Neural progenitor cell (in vitro differentiated cells): ENCODE data around the gene SPIN1. TPM values are rescaled to one million over a fixed set of nuclear protein-coding genes. Genes with fewer than 3 reads are reported as not detected.

ENCODE experiments used
- DNase-seq: peaks from one replicate; pipeline ENCODE4 v3.0.0-alpha.2; 2016; ENCODE audit warnings: low spot score
- H2AFZ ChIP-seq: fragments of 200-600 bp; sonication (generic); replicated peaks from 2 replicates; pipeline ENCODE4 v1.6.1; 2016; ENCODE audit warnings: antibody characterized with exemption
- H3F3A ChIP-seq: fragments of 200-600 bp; sonication (generic); 2 replicates; pipeline ENCODE4 v1.6.1; 2016; ENCODE audit warnings: antibody characterized with exemption, low read depth
- H3K27ac ChIP-seq: fragments of 200-600 bp; sonication (generic); 2 replicates; pipeline ENCODE4 v1.5.1; 2016; ENCODE audit warnings: mild to moderate bottlenecking
- H3K27me3 ChIP-seq: fragments of 200-600 bp; sonication (generic); 2 replicates; pipeline ENCODE4 v1.6.1; 2016; ENCODE audit warnings: mild to moderate bottlenecking, moderate library complexity
- H3K36me3 ChIP-seq: fragments of 200-600 bp; sonication (generic); 2 replicates; pipeline ENCODE4 v1.5.1; 2016
- H3K4me1 ChIP-seq: fragments of 200-600 bp; sonication (generic); 2 replicates; pipeline ENCODE4 v1.6.1; 2016; ENCODE audit warnings: mixed run types
- H3K4me2 ChIP-seq: fragments of 200-600 bp; sonication (generic); 2 replicates; pipeline ENCODE4 v1.6.1; 2016
- H3K4me3 ChIP-seq: fragments of 200-600 bp; sonication (generic); 2 replicates; pipeline ENCODE4 v1.5.1; 2016
- H3K79me2 ChIP-seq: fragments of 200-600 bp; sonication (generic); 2 replicates; pipeline ENCODE4 v1.6.1; 2016; ENCODE audit warnings: low read depth
- H3K9ac ChIP-seq: fragments of 200-600 bp; sonication (generic); 2 replicates; pipeline ENCODE4 v1.6.1; 2016
- H3K9me3 ChIP-seq: fragments of 200-600 bp; sonication (generic); 2 replicates; pipeline ENCODE4 v1.5.1; 2016; ENCODE audit warnings: low read depth
- H4K20me1 ChIP-seq: fragments of 200-600 bp; sonication (generic); 2 replicates; pipeline ENCODE4 v1.6.1; 2016; ENCODE audit warnings: low read depth
- H3K27ac Mint-ChIP-seq: 3 replicates; pipeline ENCODE4 v1.8.0; 2021; ENCODE audit warnings: mixed read lengths
- H3K27me3 Mint-ChIP-seq: 2 replicates; pipeline ENCODE4 v1.8.0; 2022; ENCODE audit warnings: low read depth, mild to moderate bottlenecking, inconsistent platforms, moderate library complexity, mixed read lengths; ENCODE audit not compliant: insufficient read depth
- H3K36me3 Mint-ChIP-seq: 3 replicates; pipeline ENCODE4 v1.8.0; 2021; ENCODE audit warnings: mixed read lengths
- H3K4me1 Mint-ChIP-seq: 3 replicates; pipeline ENCODE4 v1.8.0; 2021; ENCODE audit warnings: mixed read lengths
- H3K4me3 Mint-ChIP-seq: 3 replicates; pipeline ENCODE4 v1.8.0; 2021; ENCODE audit warnings: mild to moderate bottlenecking, moderate library complexity, mixed read lengths
- H3K9me3 Mint-ChIP-seq: 3 replicates; pipeline ENCODE4 v1.8.0; 2020; ENCODE audit warnings: mixed read lengths
- CTCF ChIP-seq: fragments of 200-600 bp; sonication (generic); IDR thresholded peaks from 2 replicates; pipeline ENCODE4 v1.5.1; 2017; ENCODE audit warnings: antibody characterized with exemption, mild to moderate bottlenecking
- EZH2 ChIP-seq: fragments of 200-600 bp; sonication (generic); IDR thresholded peaks from 2 replicates; pipeline ENCODE4 v1.6.1; 2017; ENCODE audit warnings: antibody characterized with exemption, mild to moderate bottlenecking, moderate library complexity
- EZH2phosphoT487 ChIP-seq: fragments of 200-600 bp; sonication (generic); IDR thresholded peaks from 2 replicates; pipeline ENCODE4 v1.6.1; 2017; ENCODE audit warnings: antibody characterized with exemption
- total RNA-seq: library from RNA; depleted of rRNA; stranded (reverse); fragments of >200 nt; gene quantifications from 2 replicates; pipeline ENCODE4 v1.2.3, GENCODE V29; 2015; ENCODE audit warnings: low replicate concordance

The SPIN1 gene
- total RNA-seq, 1 donor from 2014 or later, result 101 TPM

GRCh38 chr9:88522360-88522759 is 134.1 kb downstream of the SPIN1 start:
- H4K20me1 ChIP-seq, result no peaks in the 10 kb centered on the region
- no peaks in the 10 kb centered on the region for H3F3A ChIP-seq
- no peaks in the 10 kb centered on the region for H3K36me3 Mint-ChIP-seq
- H3K9ac ChIP-seq, result no peak overlapping the region
- no peak overlapping the region for H3K4me2 ChIP-seq
- H3K4me1 Mint-ChIP-seq, result peaks cover 9% of the 10 kb centered on the region
- no peak overlapping the region for H3K27ac Mint-ChIP-seq
- no peak overlapping the region for H3K4me3 Mint-ChIP-seq
- H3K4me3 ChIP-seq, result no peak overlapping the region
- no peaks in the 10 kb centered on the region for H3K9me3 Mint-ChIP-seq
- H3K27me3 Mint-ChIP-seq, result no peaks in the 10 kb centered on the region
- no peak overlapping the region for H3K27ac ChIP-seq
- peaks cover 6% of the 10 kb centered on the region for H3K4me1 ChIP-seq
- no peaks in the 10 kb centered on the region for H3K27me3 ChIP-seq
- no peaks in the 10 kb centered on the region for H3K9me3 ChIP-seq
- H2AFZ ChIP-seq, result no peak overlapping the region
- DNase-seq, result no peak
- H3K36me3 ChIP-seq, result no peaks in the 10 kb centered on the region
- no peak for TF ChIP-seq CTCF
- H3K79me2 ChIP-seq, result no peaks in the 10 kb centered on the region

DNA sequence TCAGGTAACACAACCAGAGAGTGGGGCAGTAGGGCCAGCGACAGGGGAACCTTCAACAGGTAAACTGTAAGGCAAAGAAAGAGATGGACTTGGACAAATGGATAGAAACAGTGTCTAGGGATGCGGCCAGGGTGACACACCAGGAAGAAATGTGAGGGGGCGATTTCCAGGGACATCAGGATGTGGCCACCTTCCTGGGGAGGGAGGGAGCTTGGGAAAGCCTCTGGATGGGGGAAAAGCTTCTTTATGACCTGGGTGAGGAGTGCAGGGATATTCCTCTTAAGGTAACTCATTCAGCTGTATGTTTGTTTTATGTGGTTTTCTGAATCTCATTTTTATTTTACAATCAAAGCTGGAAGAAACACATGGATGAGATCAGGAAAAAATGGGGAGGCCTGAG is 134.8 kb downstream of the SPIN1 start:
- H4K20me1 ChIP-seq, result no peaks in the 10 kb centered on the region
- no peak overlapping the region for H3K27ac ChIP-seq
- no peaks in the 10 kb centered on the region for H3K9me3 Mint-ChIP-seq
- H2AFZ ChIP-seq, result no peak overlapping the region
- no peak overlapping the region for H3K4me2 ChIP-seq
- no peaks in the 10 kb centered on the region for H3K36me3 ChIP-seq
- no peak overlapping the region for H3K4me3 ChIP-seq
- no peaks in the 10 kb centered on the region for H3K36me3 Mint-ChIP-seq
- peaks cover 11% of the 10 kb centered on the region for H3K4me1 Mint-ChIP-seq
- H3K27ac Mint-ChIP-seq, result no peak overlapping the region
- H3K9me3 ChIP-seq, result no peaks in the 10 kb centered on the region
- H3K27me3 Mint-ChIP-seq, result no peaks in the 10 kb centered on the region
- no peaks in the 10 kb centered on the region for H3K27me3 ChIP-seq
- H3F3A ChIP-seq, result no peaks in the 10 kb centered on the region
- TF ChIP-seq EZH2 (no peak), EZH2phosphoT487 (no peak), CTCF (no peak)
- no peak for DNase-seq
- peaks cover 6% of the 10 kb centered on the region for H3K4me1 ChIP-seq
- H3K9ac ChIP-seq, result no peak overlapping the region
- peak overlapping the region; percentile 15 for H3K4me3 Mint-ChIP-seq
- no peaks in the 10 kb centered on the region for H3K79me2 ChIP-seq

DNA sequence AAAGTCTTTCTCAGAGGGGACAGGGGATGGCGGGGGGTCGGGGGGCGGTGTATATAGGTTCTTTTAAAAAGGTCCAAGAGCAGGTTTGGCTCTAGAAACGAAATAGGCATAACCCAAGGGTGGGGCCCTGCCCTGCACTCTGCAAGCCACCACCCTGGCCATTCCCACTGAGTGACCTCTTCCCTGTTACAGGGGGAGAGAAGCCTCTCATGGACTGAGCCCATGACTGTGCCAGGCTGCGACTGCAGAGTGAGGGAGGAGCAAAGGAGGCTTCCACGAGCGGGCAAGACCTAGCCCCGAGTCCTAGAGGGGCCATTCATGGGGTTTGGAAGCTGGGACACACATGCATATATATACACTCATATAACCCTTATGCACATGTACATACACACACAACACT is 136.7 kb downstream of the SPIN1 start:
- Histone ChIP-seq H3K27me3 (no peaks in the 10 kb centered on the region), H3F3A (no peaks in the 10 kb centered on the region), H3K4me3 (no peak overlapping the region), H2AFZ (no peak overlapping the region), H3K36me3 (no peaks in the 10 kb centered on the region), H3K9me3 (no peaks in the 10 kb centered on the region), H3K4me1 (peaks cover 6% of the 10 kb centered on the region), H3K9ac (no peak overlapping the region), H3K4me2 (no peak overlapping the region), H4K20me1 (no peaks in the 10 kb centered on the region), H3K27ac (no peak overlapping the region), H3K79me2 (no peaks in the 10 kb centered on the region)
- no peaks in the 10 kb centered on the region for H3K9me3 Mint-ChIP-seq
- no peaks in the 10 kb centered on the region for H3K27me3 Mint-ChIP-seq
- peaks cover 15% of the 10 kb centered on the region for H3K4me1 Mint-ChIP-seq
- no peak for DNase-seq
- TF ChIP-seq EZH2, result no peak
- TF ChIP-seq CTCF, result no peak
- no peak for TF ChIP-seq EZH2phosphoT487
- no peaks in the 10 kb centered on the region for H3K36me3 Mint-ChIP-seq
- no peak overlapping the region for H3K27ac Mint-ChIP-seq
- H3K4me3 Mint-ChIP-seq, result no peak overlapping the region

DNA sequence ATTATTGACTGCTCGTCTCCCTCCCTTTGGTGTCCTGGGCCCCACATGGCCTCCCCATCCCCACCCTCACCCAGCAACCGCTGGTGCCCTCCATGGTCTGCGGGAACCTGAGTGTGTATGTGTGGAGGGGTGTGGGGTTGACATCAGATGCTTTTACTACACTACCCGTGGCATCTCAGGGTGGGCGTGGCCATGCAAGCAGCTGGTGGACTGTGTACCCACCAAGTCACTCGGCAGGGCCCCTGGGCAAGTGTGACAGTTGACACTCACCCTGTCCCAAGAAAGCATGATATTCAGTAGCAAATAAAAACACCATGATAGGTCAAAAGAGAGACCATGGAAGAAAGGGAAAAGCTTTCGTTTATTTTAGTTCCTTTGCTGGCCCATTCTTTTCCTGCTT is 139.4 kb downstream of the SPIN1 start:
- no peaks in the 10 kb centered on the region for H3K36me3 Mint-ChIP-seq
- H3K27me3 Mint-ChIP-seq, result peaks cover 10% of the 10 kb centered on the region
- no peaks in the 10 kb centered on the region for H3K9me3 ChIP-seq
- H2AFZ ChIP-seq, result no peak overlapping the region
- H3K4me3 Mint-ChIP-seq, result no peak overlapping the region
- H3K4me2 ChIP-seq, result no peak overlapping the region
- no peak overlapping the region for H3K4me3 ChIP-seq
- peaks cover 17% of the 10 kb centered on the region for H3K27me3 ChIP-seq
- no peaks in the 10 kb centered on the region for H3K9me3 Mint-ChIP-seq
- H3K4me1 Mint-ChIP-seq, result peaks cover 24% of the 10 kb centered on the region
- no peak overlapping the region for H3K27ac ChIP-seq
- TF ChIP-seq EZH2phosphoT487, result no peak
- TF ChIP-seq EZH2, result no peak
- TF ChIP-seq CTCF, result no peak
- H3K27ac Mint-ChIP-seq, result no peak overlapping the region
- H3F3A ChIP-seq, result peaks cover 9% of the 10 kb centered on the region
- no peaks in the 10 kb centered on the region for H4K20me1 ChIP-seq
- no peaks in the 10 kb centered on the region for H3K36me3 ChIP-seq
- no peak overlapping the region for H3K9ac ChIP-seq
- no peaks in the 10 kb centered on the region for H3K79me2 ChIP-seq
- peaks cover 3% of the 10 kb centered on the region for H3K4me1 ChIP-seq
- no peak for DNase-seq
